Stimulated activated CD8-positive, alpha-beta memory T cell treated with anti-CD3 and anti-CD28 coated beads, Interleukin-7, amount 100 ng/mL, for 48 hours (primary cell): ENCODE data around the gene ZNF783.
A peak's percentile ranks its signal among the peaks of the same experiment; 100 is the strongest.

Experiments
- DNase-seq, 2 donors: peaks; one replicate each; pipeline ENCODE4 v3.0.0-alpha.2; 2020; ENCODE audit warnings: low read depth in 1 of 2; ENCODE audit errors: extremely low read depth in 1 of 2

Gene ZNF783

GRCh38 chr7:149280661-149281507, 18.9 kb downstream of the ZNF783 start:
- no peak for DNase-seq

GRCh38 chr7:149281508-149282330, 19.7 kb downstream of the ZNF783 start:
- DNase-seq, result no peak

GRCh38 chr7:149282331-149282655, 20.3 kb downstream of the ZNF783 start:
- no peak for DNase-seq

GRCh38 chr7:149283321-149283720, 21.3 kb downstream of the ZNF783 start:
- DNase-seq, result no peak

- DNase-seq, result no peak
Observed at GRCh38 chr7:149284343-149284742, 22.3 kb downstream of the ZNF783 start.

GRCh38 chr7:149284850-149285585, 23.0 kb downstream of the ZNF783 start:
- DNase-seq, result peak; percentile 92 to 97

GRCh38 chr7:149285603-149286002, 23.6 kb downstream of the ZNF783 start:
- DNase-seq, result no peak

GRCh38 chr7:149286811-149287400, 24.9 kb downstream of the ZNF783 start:
- no peak for DNase-seq

GRCh38 chr7:149287622-149288021, 25.6 kb downstream of the ZNF783 start:
- no peak for DNase-seq

GRCh38 chr7:149289262-149289661, 27.3 kb downstream of the ZNF783 start:
- DNase-seq, result no peak

GRCh38 chr7:149289856-149290255, 27.9 kb downstream of the ZNF783 start:
- DNase-seq, result no peak

GRCh38 chr7:149291036-149291780, 29.2 kb downstream of the ZNF783 start:
- no peak for DNase-seq

GRCh38 chr7:149291781-149292461, 29.9 kb downstream of the ZNF783 start:
- DNase-seq, result no peak

- DNase-seq, result no peak
Observed at GRCh38 chr7:149292462-149292823, 30.4 kb downstream of the ZNF783 start.

- no peak for DNase-seq
Observed at GRCh38 chr7:149293338-149293737, 31.3 kb downstream of the ZNF783 start.

GRCh38 chr7:149293946-149294633, 32.1 kb downstream of the ZNF783 start:
- no peak for DNase-seq

- no peak for DNase-seq
Observed at GRCh38 chr7:149294634-149295480, 32.9 kb downstream of the ZNF783 start.

- DNase-seq, result no peak
Observed at GRCh38 chr7:149295481-149295850, 33.5 kb downstream of the ZNF783 start.
